GM19328 (cell line): ENCODE data around the gene DHRS3.
"Not testable (repeated sequence)": the region's sequence is repeated elsewhere in the genome, so short reads cannot be mapped to it uniquely, and the experiment has no call there.

Experiments
- ATAC-seq: cut with Tn5 transposase; IDR thresholded peaks from one replicate; pipeline ENCODE4 v1.9.1; 2021; ENCODE audit warnings: mild to moderate bottlenecking, moderate library complexity; ENCODE audit not compliant: unreplicated experiment

The DHRS3 gene

GRCh38 chr1:12617901-12618660 lies at the start of gene DHRS3:
DHRS3 (minus strand) TSS chr1:12618210; CDS start chr1:12617348, 862 bp downstream.
- ATAC-seq, result no peak

GRCh38 chr1:12666141-12666735 lies 48.2 kb upstream of the DHRS3 start:
- ATAC-seq, result no peak

- ATAC-seq, result no peak
These were observed 47.5 kb upstream of the DHRS3 start for GRCh38 chr1:12665511-12665910.

- no peak for ATAC-seq
These were observed 44.5 kb upstream of the DHRS3 start for GRCh38 chr1:12662556-12662955.

- ATAC-seq, result no peak
These were observed 43.7 kb upstream of the DHRS3 start for GRCh38 chr1:12661606-12662219.

- ATAC-seq, result no peak
These were observed 40.8 kb upstream of the DHRS3 start for GRCh38 chr1:12658531-12659453.

- ATAC-seq, result not testable (repeated sequence)
These were observed 40.0 kb upstream of the DHRS3 start for GRCh38 chr1:12657885-12658512.

GRCh38 chr1:12657060-12657884 lies 39.3 kb upstream of the DHRS3 start:
- no peak for ATAC-seq

GRCh38 chr1:12656575-12656974 lies 38.6 kb upstream of the DHRS3 start:
- no peak for ATAC-seq

- no peak for ATAC-seq
These were observed 36.6 kb upstream of the DHRS3 start for GRCh38 chr1:12654657-12655056.

GRCh38 chr1:12654004-12654567 lies 36.1 kb upstream of the DHRS3 start:
- no peak for ATAC-seq

GRCh38 chr1:12649971-12650421 lies 32.0 kb upstream of the DHRS3 start:
- no peak for ATAC-seq

- ATAC-seq, result no peak
These were observed 30.7 kb upstream of the DHRS3 start for GRCh38 chr1:12648741-12649140.

- ATAC-seq, result not testable (repeated sequence)
These were observed 27.4 kb upstream of the DHRS3 start for GRCh38 chr1:12645401-12645800.

- ATAC-seq, result no peak
These were observed 26.8 kb upstream of the DHRS3 start for GRCh38 chr1:12644829-12645228.

GRCh38 chr1:12644237-12644636 lies 26.2 kb upstream of the DHRS3 start:
- no peak for ATAC-seq

- ATAC-seq, result no peak
These were observed 25.8 kb upstream of the DHRS3 start, which contains the start of gene AADACL4 for GRCh38 chr1:12643785-12644184. AADACL4 (plus strand) TSS chr1:12644085; CDS start chr1:12644547, 462 bp downstream.

GRCh38 chr1:12643079-12643478 lies 25.1 kb upstream of the DHRS3 start:
- ATAC-seq, result no peak

- no peak for ATAC-seq
These were observed 22.9 kb upstream of the DHRS3 start for GRCh38 chr1:12640958-12641272.
